ENCODE data around the gene PTPN14.

The PTPN14 gene

DNA sequence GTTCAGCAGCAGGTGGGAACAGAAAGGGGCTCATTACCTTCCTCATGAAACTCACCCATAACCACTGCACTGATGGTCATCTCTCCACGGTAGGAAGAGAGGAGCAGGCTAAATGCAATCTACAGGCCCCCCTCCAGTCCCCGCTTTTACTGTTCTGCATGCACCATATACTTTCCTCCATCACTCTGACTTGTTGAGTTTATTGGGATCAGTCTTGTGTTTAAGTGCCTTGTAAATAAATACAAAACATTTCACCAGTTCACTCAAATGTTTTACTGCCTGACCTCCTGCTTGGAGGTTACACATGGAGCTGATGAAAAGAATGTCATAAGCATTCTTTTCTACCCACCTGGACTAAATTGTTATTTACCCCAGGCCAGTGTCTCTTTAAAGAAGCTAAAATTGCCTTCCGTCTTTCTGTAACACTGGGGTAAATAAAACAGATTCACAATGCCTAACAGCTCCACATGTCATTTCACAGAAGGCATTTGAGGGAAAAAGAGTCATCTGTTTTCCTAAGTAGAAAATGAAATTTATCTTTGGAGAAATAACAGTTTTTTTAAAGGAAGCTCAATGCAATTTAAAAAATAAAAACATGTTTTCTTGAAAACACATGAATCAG is 30.7 kb downstream of the PTPN14 start (continued):
- TF ChIP-seq TRIM28 (IDR thresholded peaks at IDR 0.05; ENCODE audit: borderline replicate concordance, low read length) (peak; percentile 84), SP7 (tag by site-specific recombination; IDR thresholded peaks at IDR 0.05) (peak; percentile 72), ZNF548 (tag by site-specific recombination; IDR thresholded peaks at IDR 0.05) (no peak), ZNF350 (tag by site-specific recombination; IDR thresholded peaks at IDR 0.05) (no peak), ZFP3 (tag by site-specific recombination; IDR thresholded peaks at IDR 0.05; ENCODE audit: low read depth) (no peak), FEZF1 (tag by site-specific recombination; IDR thresholded peaks at IDR 0.05) (peak; percentile 99), ZNF529 (tag by site-specific recombination; IDR thresholded peaks at IDR 0.05; ENCODE audit: insufficient replicate concordance) (no peak), ZNF558 (tag by site-specific recombination; IDR thresholded peaks at IDR 0.05) (no peak), ZNF585B (tag by site-specific recombination; IDR thresholded peaks at IDR 0.05) (no peak), MZF1 (tag by site-specific recombination; IDR thresholded peaks at IDR 0.05; ENCODE audit: borderline replicate concordance) (peak; percentile 86; the same call in 1 of the 2 replicates), ZNF560 (tag by site-specific recombination; IDR thresholded peaks at IDR 0.05; ENCODE audit: borderline replicate concordance) (no peak), ZBTB8A (tag by site-specific recombination; IDR thresholded peaks at IDR 0.05) (peak; percentile 79), ZNF423 (tag by site-specific recombination; IDR thresholded peaks at IDR 0.05) (peak; percentile 86), GLI2 (tag by site-specific recombination; IDR thresholded peaks at IDR 0.05; ENCODE audit: borderline replicate concordance, low read depth) (peak; percentile 95), ZNF510 (tag by site-specific recombination; IDR thresholded peaks at IDR 0.05; ENCODE audit: insufficient replicate concordance) (no peak), ZNF561 (tag by site-specific recombination; IDR thresholded peaks at IDR 0.05; ENCODE audit: borderline replicate concordance) (peak; percentile 98), TCF7L2 (IDR thresholded peaks at IDR 0.05; ENCODE audit: borderline replicate concordance, low read depth, low read length) (peak; percentile 78; the same call in 1 of the 2 replicates), GFI1B (tag by site-specific recombination; IDR thresholded peaks at IDR 0.05) (peak; percentile 89), SCRT2 (tag by site-specific recombination; IDR thresholded peaks at IDR 0.05) (peak; percentile 89), WT1 (tag by site-specific recombination; IDR thresholded peaks at IDR 0.05) (peak; percentile 35; the same call in 1 of the 2 replicates), ZNF214 (tag by site-specific recombination; IDR thresholded peaks at IDR 0.05; ENCODE audit: borderline replicate concordance) (no peak), ZSCAN23 (tag by site-specific recombination; IDR thresholded peaks at IDR 0.05) (no peak), ZEB2 (tag by site-specific recombination; IDR thresholded peaks at IDR 0.05) (peak; percentile 90), ZNF292 (tag by site-specific recombination; IDR thresholded peaks at IDR 0.05; ENCODE audit: borderline replicate concordance, low read depth) (no peak), ZNF544 (tag by site-specific recombination; IDR thresholded peaks at IDR 0.05) (no peak), ZNF114 (tag by site-specific recombination; IDR thresholded peaks at IDR 0.05) (no peak), ZFHX2 (tag by site-specific recombination; conservative IDR thresholded peaks at IDR 0.05) (0 out of 2 replicates have a peak, but pooled peaks have one; percentile 24), ZNF404 (tag by site-specific recombination; IDR thresholded peaks at IDR 0.05) (no peak)
- TF ChIP-seq, protein P1, sequence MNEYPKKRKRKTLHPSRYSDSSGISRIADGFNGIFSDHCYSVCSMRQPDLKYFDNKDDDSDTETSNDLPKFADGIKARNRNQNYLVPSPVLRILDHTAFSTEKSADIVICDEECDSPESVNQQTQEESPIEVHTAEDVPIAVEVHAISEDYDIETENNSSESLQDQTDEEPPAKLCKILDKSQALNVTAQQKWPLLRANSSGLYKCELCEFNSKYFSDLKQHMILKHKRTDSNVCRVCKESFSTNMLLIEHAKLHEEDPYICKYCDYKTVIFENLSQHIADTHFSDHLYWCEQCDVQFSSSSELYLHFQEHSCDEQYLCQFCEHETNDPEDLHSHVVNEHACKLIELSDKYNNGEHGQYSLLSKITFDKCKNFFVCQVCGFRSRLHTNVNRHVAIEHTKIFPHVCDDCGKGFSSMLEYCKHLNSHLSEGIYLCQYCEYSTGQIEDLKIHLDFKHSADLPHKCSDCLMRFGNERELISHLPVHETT (tag by site-specific recombination; IDR thresholded peaks at IDR 0.05) = no peak
- TF ChIP-seq, protein P2, sequence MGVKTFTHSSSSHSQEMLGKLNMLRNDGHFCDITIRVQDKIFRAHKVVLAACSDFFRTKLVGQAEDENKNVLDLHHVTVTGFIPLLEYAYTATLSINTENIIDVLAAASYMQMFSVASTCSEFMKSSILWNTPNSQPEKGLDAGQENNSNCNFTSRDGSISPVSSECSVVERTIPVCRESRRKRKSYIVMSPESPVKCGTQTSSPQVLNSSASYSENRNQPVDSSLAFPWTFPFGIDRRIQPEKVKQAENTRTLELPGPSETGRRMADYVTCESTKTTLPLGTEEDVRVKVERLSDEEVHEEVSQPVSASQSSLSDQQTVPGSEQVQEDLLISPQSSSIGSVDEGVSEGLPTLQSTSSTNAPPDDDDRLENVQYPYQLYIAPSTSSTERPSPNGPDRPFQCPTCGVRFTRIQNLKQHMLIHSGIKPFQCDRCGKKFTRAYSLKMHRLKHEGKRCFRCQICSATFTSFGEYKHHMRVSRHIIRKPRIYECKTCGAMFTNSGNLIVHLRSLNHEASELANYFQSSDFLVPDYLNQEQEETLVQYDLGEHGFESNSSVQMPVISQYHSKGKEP (tag by site-specific recombination; IDR thresholded peaks at IDR 0.05) = peak; percentile 99
- TF ChIP-seq, protein P3, sequence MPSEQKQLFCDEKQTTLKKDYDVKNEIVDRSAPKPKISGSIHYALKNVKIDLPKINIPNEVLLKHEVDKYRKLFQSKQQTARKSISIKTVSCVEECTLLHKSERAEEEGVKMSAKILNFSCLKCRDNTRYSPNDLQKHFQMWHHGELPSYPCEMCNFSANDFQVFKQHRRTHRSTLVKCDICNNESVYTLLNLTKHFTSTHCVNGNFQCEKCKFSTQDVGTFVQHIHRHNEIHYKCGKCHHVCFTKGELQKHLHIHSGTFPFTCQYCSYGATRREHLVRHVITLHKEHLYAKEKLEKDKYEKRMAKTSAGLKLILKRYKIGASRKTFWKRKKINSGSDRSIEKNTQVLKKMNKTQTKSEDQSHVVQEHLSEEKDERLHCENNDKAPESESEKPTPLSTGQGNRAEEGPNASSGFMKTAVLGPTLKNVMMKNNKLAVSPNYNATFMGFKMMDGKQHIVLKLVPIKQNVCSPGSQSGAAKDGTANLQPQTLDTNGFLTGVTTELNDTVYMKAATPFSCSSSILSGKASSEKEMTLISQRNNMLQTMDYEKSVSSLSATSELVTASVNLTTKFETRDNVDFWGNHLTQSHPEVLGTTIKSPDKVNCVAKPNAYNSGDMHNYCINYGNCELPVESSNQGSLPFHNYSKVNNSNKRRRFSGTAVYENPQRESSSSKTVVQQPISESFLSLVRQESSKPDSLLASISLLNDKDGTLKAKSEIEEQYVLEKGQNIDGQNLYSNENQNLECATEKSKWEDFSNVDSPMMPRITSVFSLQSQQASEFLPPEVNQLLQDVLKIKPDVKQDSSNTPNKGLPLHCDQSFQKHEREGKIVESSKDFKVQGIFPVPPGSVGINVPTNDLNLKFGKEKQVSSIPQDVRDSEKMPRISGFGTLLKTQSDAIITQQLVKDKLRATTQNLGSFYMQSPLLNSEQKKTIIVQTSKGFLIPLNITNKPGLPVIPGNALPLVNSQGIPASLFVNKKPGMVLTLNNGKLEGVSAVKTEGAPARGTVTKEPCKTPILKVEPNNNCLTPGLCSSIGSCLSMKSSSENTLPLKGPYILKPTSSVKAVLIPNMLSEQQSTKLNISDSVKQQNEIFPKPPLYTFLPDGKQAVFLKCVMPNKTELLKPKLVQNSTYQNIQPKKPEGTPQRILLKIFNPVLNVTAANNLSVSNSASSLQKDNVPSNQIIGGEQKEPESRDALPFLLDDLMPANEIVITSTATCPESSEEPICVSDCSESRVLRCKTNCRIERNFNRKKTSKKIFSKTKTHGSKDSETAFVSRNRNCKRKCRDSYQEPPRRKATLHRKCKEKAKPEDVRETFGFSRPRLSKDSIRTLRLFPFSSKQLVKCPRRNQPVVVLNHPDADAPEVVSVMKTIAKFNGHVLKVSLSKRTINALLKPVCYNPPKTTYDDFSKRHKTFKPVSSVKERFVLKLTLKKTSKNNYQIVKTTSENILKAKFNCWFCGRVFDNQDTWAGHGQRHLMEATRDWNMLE (tag by site-specific recombination; conservative IDR thresholded peaks at IDR 0.05; ENCODE audit: low read depth) = peak; percentile 45; the same call in 1 of the 2 replicates
- TF ChIP-seq, protein P4, sequence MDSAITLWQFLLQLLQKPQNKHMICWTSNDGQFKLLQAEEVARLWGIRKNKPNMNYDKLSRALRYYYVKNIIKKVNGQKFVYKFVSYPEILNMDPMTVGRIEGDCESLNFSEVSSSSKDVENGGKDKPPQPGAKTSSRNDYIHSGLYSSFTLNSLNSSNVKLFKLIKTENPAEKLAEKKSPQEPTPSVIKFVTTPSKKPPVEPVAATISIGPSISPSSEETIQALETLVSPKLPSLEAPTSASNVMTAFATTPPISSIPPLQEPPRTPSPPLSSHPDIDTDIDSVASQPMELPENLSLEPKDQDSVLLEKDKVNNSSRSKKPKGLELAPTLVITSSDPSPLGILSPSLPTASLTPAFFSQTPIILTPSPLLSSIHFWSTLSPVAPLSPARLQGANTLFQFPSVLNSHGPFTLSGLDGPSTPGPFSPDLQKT (IDR thresholded peaks at IDR 0.05; ENCODE audit: borderline replicate concordance, low read depth, low read length) = no peak

Measured in HEK293 (cell line).